ENCODE data around the gene SWSAP1.
"Not testable (repeated sequence)": the region's sequence is repeated elsewhere in the genome, so short reads cannot be mapped to it uniquely, and the experiment has no call there.

The SWSAP1 gene

GRCh38 chr19:11390933-11391680 lies 16.6 kb downstream of the SWSAP1 start:
- H3K4me1 ChIP-seq (ENCODE audit: control insufficient read depth in 1 of 2, insufficient read depth in 2 of 2, low read length in 2 of 2) = no peaks in the 10 kb centered on the region
- H3K36me3 ChIP-seq (ENCODE audit: control insufficient read depth in 1 of 2, insufficient read depth in 2 of 2, low read length in 2 of 2) = no peaks in the 10 kb centered on the region
- H3K27me3 ChIP-seq (ENCODE audit: control insufficient read depth in 1 of 2, insufficient read depth in 2 of 2, low read length in 2 of 2) = no peaks in the 10 kb centered on the region
- H3K9ac ChIP-seq (ENCODE audit: low read depth in 1 of 2, low read length in 2 of 2) = no peak overlapping the region
- H3K27ac ChIP-seq (ENCODE audit: low read depth, low read length) = no peak overlapping the region
- no peak overlapping the region for H3K4me3 ChIP-seq (ENCODE audit: low read depth in 1 of 2, low read length in 2 of 2)
- H3K9me3 ChIP-seq (ENCODE audit: control insufficient read depth in 1 of 2, low read length in 2 of 2) = no peaks in the 10 kb centered on the region

- no peaks in the 10 kb centered on the region for H3K36me3 ChIP-seq (ENCODE audit: control insufficient read depth in 1 of 2, insufficient read depth in 2 of 2, low read length in 2 of 2)
- H3K27me3 ChIP-seq (ENCODE audit: control insufficient read depth in 1 of 2, insufficient read depth in 2 of 2, low read length in 2 of 2) = no peaks in the 10 kb centered on the region
- no peak overlapping the region for H3K27ac ChIP-seq (ENCODE audit: low read depth, low read length)
- H3K4me1 ChIP-seq (ENCODE audit: control insufficient read depth in 1 of 2, insufficient read depth in 2 of 2, low read length in 2 of 2) = no peaks in the 10 kb centered on the region
- H3K4me3 ChIP-seq (ENCODE audit: low read depth in 1 of 2, low read length in 2 of 2) = no peak overlapping the region
- no peak overlapping the region for H3K9ac ChIP-seq (ENCODE audit: low read depth in 1 of 2, low read length in 2 of 2)
- H3K9me3 ChIP-seq (ENCODE audit: control insufficient read depth in 1 of 2, low read length in 2 of 2) = no peaks in the 10 kb centered on the region
These were observed 22.7 kb downstream of the SWSAP1 start for GRCh38 chr19:11397089-11397610.

DNA sequence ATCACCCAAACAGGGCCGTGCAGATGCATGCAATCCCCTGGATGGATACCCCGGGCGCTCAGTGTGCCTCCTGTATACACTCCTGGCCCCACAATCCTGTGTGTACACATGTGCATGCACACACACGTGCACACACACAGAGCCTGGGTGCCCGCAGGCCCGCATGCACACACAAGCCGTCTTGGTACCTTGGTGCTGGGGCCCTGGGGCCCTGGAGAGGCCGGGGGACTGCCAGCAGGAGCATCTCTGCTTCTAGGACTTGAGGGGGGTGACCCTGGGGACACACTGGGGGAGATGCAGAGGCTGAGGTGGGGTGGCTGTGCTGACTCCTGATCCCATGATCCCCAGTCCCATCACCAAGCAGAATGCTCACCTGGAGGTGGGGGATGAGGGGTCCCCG lies 25.2 kb downstream of the SWSAP1 start:
- Histone ChIP-seq H3K9ac (ENCODE audit: low read depth in 1 of 2, low read length in 2 of 2) (no peak overlapping the region), H3K27ac (ENCODE audit: low read depth, low read length) (no peak overlapping the region), H3K4me3 (ENCODE audit: low read depth in 1 of 2, low read length in 2 of 2) (no peak overlapping the region), H3K36me3 (ENCODE audit: control insufficient read depth in 1 of 2, insufficient read depth in 2 of 2, low read length in 2 of 2) (no peaks in the 10 kb centered on the region), H3K27me3 (ENCODE audit: control insufficient read depth in 1 of 2, insufficient read depth in 2 of 2, low read length in 2 of 2) (no peaks in the 10 kb centered on the region), H3K9me3 (ENCODE audit: control insufficient read depth in 1 of 2, low read length in 2 of 2) (no peaks in the 10 kb centered on the region), H3K4me1 (ENCODE audit: control insufficient read depth in 1 of 2, insufficient read depth in 2 of 2, low read length in 2 of 2) (no peaks in the 10 kb centered on the region)

- Histone ChIP-seq H3K36me3 (ENCODE audit: control insufficient read depth in 1 of 2, insufficient read depth in 2 of 2, low read length in 2 of 2) (no peaks in the 10 kb centered on the region), H3K9ac (ENCODE audit: low read depth in 1 of 2, low read length in 2 of 2) (no peak overlapping the region), H3K27ac (ENCODE audit: low read depth, low read length) (no peak overlapping the region), H3K4me1 (ENCODE audit: control insufficient read depth in 1 of 2, insufficient read depth in 2 of 2, low read length in 2 of 2) (no peaks in the 10 kb centered on the region), H3K9me3 (ENCODE audit: control insufficient read depth in 1 of 2, low read length in 2 of 2) (no peaks in the 10 kb centered on the region), H3K4me3 (ENCODE audit: low read depth in 1 of 2, low read length in 2 of 2) (no peak overlapping the region), H3K27me3 (ENCODE audit: control insufficient read depth in 1 of 2, insufficient read depth in 2 of 2, low read length in 2 of 2) (no peaks in the 10 kb centered on the region)
These were observed 26.3 kb downstream of the SWSAP1 start for GRCh38 chr19:11400798-11401197.

DNA sequence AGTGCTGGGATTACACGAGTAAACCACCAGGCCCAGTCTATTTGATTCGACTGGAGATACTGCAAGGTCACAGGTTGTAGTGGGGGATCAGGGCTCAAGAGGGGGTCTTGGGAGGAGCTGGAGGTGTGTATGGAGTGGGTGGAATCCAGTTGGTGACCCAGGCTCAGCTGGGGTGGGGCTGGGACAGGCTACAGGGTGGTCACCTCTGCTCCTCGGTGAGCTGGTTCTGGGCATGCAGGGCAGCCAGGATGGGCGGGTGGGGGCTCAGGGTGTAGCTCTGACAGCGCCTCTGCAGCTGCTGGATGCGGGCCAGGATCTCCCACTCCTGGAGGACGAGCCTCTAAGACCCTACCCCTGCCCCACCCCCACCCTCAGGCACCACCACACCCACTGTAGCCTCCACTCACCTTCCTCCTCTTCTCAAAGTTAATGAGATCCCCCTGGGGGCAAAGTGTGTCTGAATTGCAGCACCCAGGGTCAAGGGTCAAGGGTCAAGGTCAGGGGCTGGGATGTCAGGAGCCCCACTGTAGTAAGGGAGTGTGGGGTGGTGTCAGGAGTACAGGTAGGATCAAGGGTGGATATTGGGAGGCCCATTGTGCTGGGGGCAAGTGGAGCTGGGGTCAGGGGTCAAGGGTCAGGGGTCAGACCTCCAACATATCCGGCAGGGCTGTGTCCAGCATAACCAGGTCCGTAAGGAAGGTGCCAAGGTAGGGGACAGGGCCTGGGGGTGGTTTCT lies 27.5 kb downstream of the SWSAP1 start:
- H3K27me3 ChIP-seq (ENCODE audit: control insufficient read depth in 1 of 2, insufficient read depth in 2 of 2, low read length in 2 of 2) = no peaks in the 10 kb centered on the region
- no peak overlapping the region for H3K9ac ChIP-seq (ENCODE audit: low read depth in 1 of 2, low read length in 2 of 2)
- H3K9me3 ChIP-seq (ENCODE audit: control insufficient read depth in 1 of 2, low read length in 2 of 2) = no peaks in the 10 kb centered on the region
- no peak overlapping the region for H3K4me3 ChIP-seq (ENCODE audit: low read depth in 1 of 2, low read length in 2 of 2)
- no peaks in the 10 kb centered on the region for H3K36me3 ChIP-seq (ENCODE audit: control insufficient read depth in 1 of 2, insufficient read depth in 2 of 2, low read length in 2 of 2)
- no peak overlapping the region for H3K27ac ChIP-seq (ENCODE audit: low read depth, low read length)
- H3K4me1 ChIP-seq (ENCODE audit: control insufficient read depth in 1 of 2, insufficient read depth in 2 of 2, low read length in 2 of 2) = no peaks in the 10 kb centered on the region

- Histone ChIP-seq H3K4me3 (ENCODE audit: low read depth in 1 of 2, low read length in 2 of 2) (no peak overlapping the region), H3K27ac (ENCODE audit: low read depth, low read length) (no peak overlapping the region), H3K27me3 (ENCODE audit: control insufficient read depth in 1 of 2, insufficient read depth in 2 of 2, low read length in 2 of 2) (no peaks in the 10 kb centered on the region), H3K9ac (ENCODE audit: low read depth in 1 of 2, low read length in 2 of 2) (no peak overlapping the region), H3K36me3 (ENCODE audit: control insufficient read depth in 1 of 2, insufficient read depth in 2 of 2, low read length in 2 of 2) (no peaks in the 10 kb centered on the region), H3K4me1 (ENCODE audit: control insufficient read depth in 1 of 2, insufficient read depth in 2 of 2, low read length in 2 of 2) (no peaks in the 10 kb centered on the region), H3K9me3 (ENCODE audit: control insufficient read depth in 1 of 2, low read length in 2 of 2) (no peaks in the 10 kb centered on the region)
These were observed 30.2 kb downstream of the SWSAP1 start for GRCh38 chr19:11404588-11405222.

GRCh38 chr19:11405846-11406643 lies 31.6 kb downstream of the SWSAP1 start:
- Histone ChIP-seq H3K36me3 (ENCODE audit: control insufficient read depth in 1 of 2, insufficient read depth in 2 of 2, low read length in 2 of 2) (no peaks in the 10 kb centered on the region), H3K4me1 (ENCODE audit: control insufficient read depth in 1 of 2, insufficient read depth in 2 of 2, low read length in 2 of 2) (no peaks in the 10 kb centered on the region), H3K27ac (ENCODE audit: low read depth, low read length) (no peak overlapping the region), H3K9ac (ENCODE audit: low read depth in 1 of 2, low read length in 2 of 2) (no peak overlapping the region), H3K9me3 (ENCODE audit: control insufficient read depth in 1 of 2, low read length in 2 of 2) (no peaks in the 10 kb centered on the region), H3K4me3 (ENCODE audit: low read depth in 1 of 2, low read length in 2 of 2) (no peak overlapping the region), H3K27me3 (ENCODE audit: control insufficient read depth in 1 of 2, insufficient read depth in 2 of 2, low read length in 2 of 2) (no peaks in the 10 kb centered on the region)

DNA sequence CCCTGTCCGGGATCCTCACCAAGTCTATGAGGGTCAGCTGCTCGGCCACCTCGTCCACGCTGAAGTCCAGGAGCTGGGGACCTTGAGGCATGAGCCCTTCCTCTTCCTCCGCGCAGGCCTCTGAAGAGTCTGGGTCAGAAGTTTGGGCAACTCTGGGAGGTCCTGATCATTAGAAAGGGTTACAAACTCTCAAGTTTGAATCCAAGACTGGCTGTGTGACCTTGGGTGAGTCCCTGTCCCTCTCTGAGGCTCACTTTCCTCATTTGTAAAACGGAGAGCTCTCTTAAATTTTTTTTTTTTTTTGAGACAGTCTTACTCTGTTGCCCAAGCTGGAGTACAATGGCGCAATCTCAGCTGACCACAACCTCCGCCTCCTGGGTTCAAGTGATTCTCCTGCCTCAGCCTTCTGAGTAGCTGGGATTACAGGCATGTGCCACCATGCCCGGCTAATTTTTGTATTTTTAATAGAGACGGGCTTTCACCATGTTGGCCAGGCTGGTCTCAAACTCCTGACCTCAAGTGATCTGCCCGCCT lies 32.3 kb downstream of the SWSAP1 start:
- H3K4me1 ChIP-seq (ENCODE audit: control insufficient read depth in 1 of 2, insufficient read depth in 2 of 2, low read length in 2 of 2); H3K36me3 ChIP-seq (ENCODE audit: control insufficient read depth in 1 of 2, insufficient read depth in 2 of 2, low read length in 2 of 2); H3K27me3 ChIP-seq (ENCODE audit: control insufficient read depth in 1 of 2, insufficient read depth in 2 of 2, low read length in 2 of 2); H3K27ac ChIP-seq (ENCODE audit: low read depth, low read length); H3K4me3 ChIP-seq (ENCODE audit: low read depth in 1 of 2, low read length in 2 of 2); H3K9ac ChIP-seq (ENCODE audit: low read depth in 1 of 2, low read length in 2 of 2); H3K9me3 ChIP-seq (ENCODE audit: control insufficient read depth in 1 of 2, low read length in 2 of 2): not testable (repeated sequence)

DNA sequence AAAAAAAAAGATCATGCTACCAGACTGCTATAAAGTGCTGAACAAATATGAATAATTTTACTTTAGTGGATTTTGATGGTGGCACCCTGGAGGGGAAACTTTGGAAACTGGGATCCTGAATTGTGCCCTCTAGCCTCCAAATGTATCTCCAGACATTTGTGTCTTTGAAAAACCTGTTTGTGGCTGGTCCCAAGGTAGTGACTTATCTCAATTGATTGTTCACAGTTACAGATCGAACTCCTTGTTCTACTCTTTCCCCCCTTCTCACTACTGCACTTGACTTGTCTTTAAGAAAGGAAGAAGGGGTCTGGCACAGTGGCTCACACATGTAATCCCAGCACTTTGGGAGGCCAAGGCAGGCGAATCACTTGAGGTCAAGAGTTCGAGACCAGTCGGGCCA lies 34.1 kb downstream of the SWSAP1 start:
- no peaks in the 10 kb centered on the region for H3K36me3 ChIP-seq (ENCODE audit: control insufficient read depth in 1 of 2, insufficient read depth in 2 of 2, low read length in 2 of 2)
- H3K4me1 ChIP-seq (ENCODE audit: control insufficient read depth in 1 of 2, insufficient read depth in 2 of 2, low read length in 2 of 2) = no peaks in the 10 kb centered on the region
- H3K4me3 ChIP-seq (ENCODE audit: low read depth in 1 of 2, low read length in 2 of 2) = no peak overlapping the region
- no peak overlapping the region for H3K27ac ChIP-seq (ENCODE audit: low read depth, low read length)
- no peaks in the 10 kb centered on the region for H3K9me3 ChIP-seq (ENCODE audit: control insufficient read depth in 1 of 2, low read length in 2 of 2)
- H3K27me3 ChIP-seq (ENCODE audit: control insufficient read depth in 1 of 2, insufficient read depth in 2 of 2, low read length in 2 of 2) = peaks cover 0 to 3% of the 10 kb centered on the region in 2 donors
- no peak overlapping the region for H3K9ac ChIP-seq (ENCODE audit: low read depth in 1 of 2, low read length in 2 of 2)

All from duodenal mucosa (tissue), 2 donors.